Gastrocnemius medialis (tissue), 4 donors: ENCODE data around the gene ITGAD. TPM values are rescaled to one million over a fixed set of nuclear protein-coding genes. Genes with fewer than 3 reads are reported as not detected.

Source experiments
- ATAC-seq, 2 donors: fragments of 150-250 bp; one replicate each; pipeline ENCODE4 v1.9.1; 2016
- DNase-seq, 2 donors: peaks; one replicate each; pipeline ENCODE4 v3.0.0-alpha.2; 2019
- H3K27ac ChIP-seq, 4 donors: fragments of 200-600 bp; sonication (generic); 1 replicate in 1 of 4; 2 replicates in 3 of 4; pipeline ENCODE4 v1.5.1; 2016 to 2018; ENCODE audit warnings: mild to moderate bottlenecking in 2 of 4, moderate library complexity in 1 of 4
- H3K27me3 ChIP-seq, 3 donors: fragments of 200-600 bp; sonication (generic) in 2 of 3; 1 replicate in 1 of 3; 2 replicates in 2 of 3; pipeline versions ENCODE4 v1.5.1 to v1.6.0; 2016 to 2019; ENCODE audit warnings: mild to moderate bottlenecking in 1 of 3, moderate library complexity in 1 of 3
- H3K36me3 ChIP-seq, 2 donors: fragments of 200-600 bp; sonication (generic) in 1 of 2; one replicate each; pipeline ENCODE4 v1.5.1; 2017 to 2018
- H3K4me1 ChIP-seq, 2 donors: fragments of 200-600 bp; sonication (generic) in 1 of 2; one replicate each; pipeline ENCODE4 v1.5.1; 2016 to 2017; ENCODE audit warnings: mild to moderate bottlenecking in 2 of 2
- H3K4me3 ChIP-seq, 4 donors: fragments of 200-600 bp; sonication (generic) in 3 of 4; 1 replicate in 1 of 4; 2 replicates in 3 of 4; pipeline ENCODE4 v1.5.1; 2016 to 2019; ENCODE audit warnings: mild to moderate bottlenecking in 2 of 4
- H3K9me3 ChIP-seq, 3 donors: fragments of 200-600 bp; sonication (generic) in 2 of 3; 1 replicate in 1 of 3; 2 replicates in 2 of 3; pipeline ENCODE4 v1.5.1; 2016 to 2019
- POLR2A ChIP-seq, 2 donors: fragments of 450-650 bp; IDR thresholded peaks; one replicate each; pipeline ENCODE4 v1.6.1; 2017; ENCODE audit warnings: antibody characterized with exemption in 2 of 2, mild to moderate bottlenecking in 2 of 2, moderate library complexity in 2 of 2
- in situ Hi-C, 4 donors: fragments of 200-750 bp; cut with MboI; loops; one replicate each; pipeline versions ENCODE4 v1.15.0 to v1.8.0; 2017; ENCODE audit warnings: low sequenced_read_pairs in 4 of 4
- intact Hi-C: fragments of 100-400 bp; cut with DNase I; formaldehyde crosslinking; loops from one replicate; pipeline ENCODE4 v1.15.1; 2023; ENCODE audit warnings: low total_unique reads
- total RNA-seq, 4 donors: library from RNA; depleted of rRNA; stranded (reverse); fragments of >200 nt; gene quantifications; one replicate each; pipeline versions ENCODE4 v1.1.0 to v1.2.3, GENCODE V29; 2016
- TF ChIP-seq, protein P1 (sequence below), 5 experiments: fragments of 450-650 bp in 3 of 5; fragments of 200-600 bp in 2 of 5; sonication (generic) in 2 of 5; IDR thresholded peaks in 4 of 5; conservative IDR thresholded peaks in 1 of 5; 1 replicate in 4 of 5; 2 replicates in 1 of 5; pipeline ENCODE4 v1.5.1; 2016 to 2019; ENCODE audit warnings: antibody characterized with exemption in 5 of 5, mild to moderate bottlenecking in 3 of 5, moderate library complexity in 3 of 5

ITGAD gene
- total RNA-seq, 4 donors from 2014 or later = not detected

DNA sequence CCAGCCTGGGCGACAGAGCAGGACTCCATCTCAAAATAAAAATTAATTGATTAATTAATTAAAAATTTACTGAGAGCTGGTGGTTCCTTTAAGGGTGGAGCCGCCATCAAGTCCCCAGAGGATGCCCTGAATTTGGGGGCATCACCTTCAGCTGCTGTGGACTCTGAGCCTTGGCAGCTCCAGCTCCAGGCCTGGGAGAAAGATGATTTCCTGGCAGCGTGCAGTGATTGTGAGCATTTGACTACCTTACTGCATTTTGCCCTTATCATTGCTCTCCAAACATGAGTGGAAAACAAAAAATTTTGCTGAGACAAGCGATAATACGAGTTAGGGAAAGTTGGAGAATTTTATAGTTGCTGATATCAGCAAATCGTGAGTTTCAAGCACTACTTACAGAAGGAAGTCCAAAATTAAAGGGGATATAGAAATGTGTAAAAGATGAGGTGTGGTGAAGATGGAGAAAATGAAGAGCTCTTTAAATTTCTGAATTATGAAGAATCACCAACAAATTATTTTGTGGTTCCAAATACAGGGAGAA lies 2.6 kb upstream of the ITGAD start:
- DNase-seq = no peak
- intact Hi-C loops (no loop called here), in situ Hi-C loops (no loop called here)
- Histone ChIP-seq H3K27me3 (no peaks in the 10 kb centered on the region), H3K4me1 (no peaks in the 10 kb centered on the region), H3K9me3 (no peaks in the 10 kb centered on the region), H3K27ac (no peak overlapping the region), H3K36me3 (no peaks in the 10 kb centered on the region), H3K4me3 (no peak overlapping the region)
- ATAC-seq = no peak
- TF ChIP-seq, protein P1, sequence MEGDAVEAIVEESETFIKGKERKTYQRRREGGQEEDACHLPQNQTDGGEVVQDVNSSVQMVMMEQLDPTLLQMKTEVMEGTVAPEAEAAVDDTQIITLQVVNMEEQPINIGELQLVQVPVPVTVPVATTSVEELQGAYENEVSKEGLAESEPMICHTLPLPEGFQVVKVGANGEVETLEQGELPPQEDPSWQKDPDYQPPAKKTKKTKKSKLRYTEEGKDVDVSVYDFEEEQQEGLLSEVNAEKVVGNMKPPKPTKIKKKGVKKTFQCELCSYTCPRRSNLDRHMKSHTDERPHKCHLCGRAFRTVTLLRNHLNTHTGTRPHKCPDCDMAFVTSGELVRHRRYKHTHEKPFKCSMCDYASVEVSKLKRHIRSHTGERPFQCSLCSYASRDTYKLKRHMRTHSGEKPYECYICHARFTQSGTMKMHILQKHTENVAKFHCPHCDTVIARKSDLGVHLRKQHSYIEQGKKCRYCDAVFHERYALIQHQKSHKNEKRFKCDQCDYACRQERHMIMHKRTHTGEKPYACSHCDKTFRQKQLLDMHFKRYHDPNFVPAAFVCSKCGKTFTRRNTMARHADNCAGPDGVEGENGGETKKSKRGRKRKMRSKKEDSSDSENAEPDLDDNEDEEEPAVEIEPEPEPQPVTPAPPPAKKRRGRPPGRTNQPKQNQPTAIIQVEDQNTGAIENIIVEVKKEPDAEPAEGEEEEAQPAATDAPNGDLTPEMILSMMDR (IDR thresholded peaks at IDR 0.05 in 4 of 5, conservative IDR thresholded peaks at IDR 0.05 in 1 of 5) = no peak
- TF ChIP-seq POLR2A (IDR thresholded peaks at IDR 0.05) = no peak

DNA sequence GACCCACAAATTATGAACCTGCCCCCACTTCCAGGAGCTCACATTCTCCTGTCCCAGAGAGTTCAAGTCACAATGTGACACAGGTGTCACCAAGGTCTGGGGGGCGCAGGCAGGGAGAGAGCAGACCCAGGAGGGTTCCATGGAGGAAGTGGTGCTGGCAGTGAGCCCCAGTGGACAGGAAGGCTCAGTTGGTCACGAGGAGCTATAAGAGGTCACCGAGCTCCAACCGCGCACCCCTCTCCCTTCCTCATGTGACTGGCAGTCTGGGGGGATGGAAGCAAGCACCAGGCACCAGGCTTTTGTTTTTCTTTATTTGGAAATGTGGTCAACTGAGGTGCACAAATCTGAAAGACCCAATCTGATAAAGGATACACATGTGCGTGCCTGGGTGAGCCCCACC lies 2.5 kb downstream of the ITGAD start:
- Histone ChIP-seq H3K4me1 (no peaks in the 10 kb centered on the region), H3K9me3 (no peaks in the 10 kb centered on the region), H3K27me3 (no peaks in the 10 kb centered on the region), H3K4me3 (no peak overlapping the region), H3K27ac (no peak overlapping the region), H3K36me3 (no peaks in the 10 kb centered on the region)
- ATAC-seq (no peak), DNase-seq (no peak)
- TF ChIP-seq, protein P1 (IDR thresholded peaks at IDR 0.05 in 4 of 5, conservative IDR thresholded peaks at IDR 0.05 in 1 of 5) = no peak
- no peak for TF ChIP-seq POLR2A (IDR thresholded peaks at IDR 0.05)
- in situ Hi-C loops (no loop called here), intact Hi-C loops (no loop called here)

DNA sequence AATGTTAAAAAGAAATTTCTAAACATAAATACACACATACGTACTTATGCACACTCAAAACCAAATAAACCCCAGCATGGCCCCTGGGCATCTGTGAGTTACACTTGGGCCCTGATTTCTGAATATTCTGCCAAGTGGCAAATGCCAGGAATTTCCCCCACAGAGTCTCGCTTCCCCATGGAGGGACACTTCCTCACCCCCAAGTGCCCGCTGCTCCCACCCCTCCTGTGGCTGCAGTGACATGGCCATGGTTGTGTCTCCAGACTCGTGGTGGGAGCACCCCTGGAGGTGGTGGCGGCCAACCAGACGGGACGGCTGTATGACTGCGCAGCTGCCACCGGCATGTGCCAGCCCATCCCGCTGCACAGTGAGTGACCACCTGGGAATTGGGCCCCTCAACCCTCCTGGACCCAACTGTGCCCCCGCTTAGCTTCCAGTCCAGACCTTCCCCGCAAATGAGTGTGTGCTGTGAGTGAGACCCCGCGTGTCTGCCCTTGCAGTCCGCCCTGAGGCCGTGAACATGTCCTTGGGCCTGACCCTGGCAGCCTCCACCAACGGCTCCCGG lies 4.0 kb downstream of the ITGAD start:
- H3K4me1 ChIP-seq = no peaks in the 10 kb centered on the region
- no peaks in the 10 kb centered on the region for H3K27me3 ChIP-seq
- ATAC-seq (no peak), DNase-seq (no peak)
- no peak overlapping the region for H3K27ac ChIP-seq
- in situ Hi-C loops (no loop called here), intact Hi-C loops (no loop called here)
- no peaks in the 10 kb centered on the region for H3K9me3 ChIP-seq
- TF ChIP-seq, protein P1 (IDR thresholded peaks at IDR 0.05 in 4 of 5, conservative IDR thresholded peaks at IDR 0.05 in 1 of 5) = no peak
- no peak for TF ChIP-seq POLR2A (IDR thresholded peaks at IDR 0.05)
- no peaks in the 10 kb centered on the region for H3K36me3 ChIP-seq
- no peak overlapping the region for H3K4me3 ChIP-seq

DNA sequence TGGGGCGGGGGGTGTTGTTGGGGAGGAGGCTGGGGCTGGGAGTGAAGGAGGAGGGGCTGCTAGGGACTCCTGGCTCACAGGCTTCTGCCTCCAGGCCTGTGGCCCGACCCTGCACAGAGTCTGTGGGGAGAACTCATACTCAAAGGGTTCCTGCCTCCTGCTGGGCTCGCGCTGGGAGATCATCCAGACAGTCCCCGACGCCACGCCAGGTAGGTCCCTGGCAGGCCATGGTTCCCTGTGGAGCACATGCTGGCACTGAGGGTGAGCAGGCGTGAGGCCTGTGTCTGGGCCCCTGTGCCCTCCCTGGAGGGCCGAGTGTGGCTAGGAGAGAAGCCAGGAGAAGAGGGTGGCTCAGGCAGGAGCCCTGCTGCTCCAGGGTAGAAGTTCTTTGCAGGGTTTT lies 4.6 kb downstream of the ITGAD start:
- Histone ChIP-seq H3K27me3 (no peaks in the 10 kb centered on the region), H3K4me3 (no peak overlapping the region), H3K36me3 (no peaks in the 10 kb centered on the region), H3K27ac (no peak overlapping the region), H3K4me1 (no peaks in the 10 kb centered on the region), H3K9me3 (no peaks in the 10 kb centered on the region)
- no peak for DNase-seq
- in situ Hi-C loops = no loop called here
- intact Hi-C loops = no loop called here
- no peak for TF ChIP-seq POLR2A (IDR thresholded peaks at IDR 0.05)
- TF ChIP-seq, protein P1 (IDR thresholded peaks at IDR 0.05 in 4 of 5, conservative IDR thresholded peaks at IDR 0.05 in 1 of 5) = no peak
- ATAC-seq = no peak

DNA sequence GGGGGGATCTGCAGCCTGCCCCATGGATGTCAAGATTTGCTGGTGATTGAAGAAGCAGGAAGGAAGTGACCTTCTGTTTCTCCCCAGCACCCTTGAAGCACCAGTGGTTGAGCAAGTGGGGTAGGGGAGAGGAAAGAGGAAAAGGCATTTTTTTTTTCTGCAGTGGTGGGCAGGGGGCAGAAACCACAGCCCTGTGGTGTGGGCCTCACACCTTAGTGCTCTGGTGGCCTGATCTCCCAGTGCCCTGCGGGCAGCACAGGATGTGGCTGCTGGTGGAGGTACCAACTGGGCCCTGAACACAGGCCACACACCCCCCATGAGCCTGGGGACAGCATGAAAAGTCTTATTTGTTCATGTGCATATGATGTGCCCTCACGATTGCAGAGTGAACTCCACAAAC lies 7.1 kb downstream of the ITGAD start:
- Histone ChIP-seq H3K36me3 (no peaks in the 10 kb centered on the region), H3K9me3 (no peaks in the 10 kb centered on the region), H3K4me3 (no peak overlapping the region), H3K4me1 (no peaks in the 10 kb centered on the region), H3K27me3 (no peaks in the 10 kb centered on the region), H3K27ac (no peak overlapping the region)
- DNase-seq (no peak), ATAC-seq (no peak)
- intact Hi-C loops (no loop called here), in situ Hi-C loops (loop anchor here in 1 of 4 donors (25.0 kb wide), 1 partner anchor 188 kb away; the partner anchor contains the start of genes PYCARD, PYDC1 and TRIM72)
- TF ChIP-seq, protein P1 (IDR thresholded peaks at IDR 0.05 in 4 of 5, conservative IDR thresholded peaks at IDR 0.05 in 1 of 5) = no peak
